ENCODE measurements around the gene DSTN.

The DSTN gene

DNA sequence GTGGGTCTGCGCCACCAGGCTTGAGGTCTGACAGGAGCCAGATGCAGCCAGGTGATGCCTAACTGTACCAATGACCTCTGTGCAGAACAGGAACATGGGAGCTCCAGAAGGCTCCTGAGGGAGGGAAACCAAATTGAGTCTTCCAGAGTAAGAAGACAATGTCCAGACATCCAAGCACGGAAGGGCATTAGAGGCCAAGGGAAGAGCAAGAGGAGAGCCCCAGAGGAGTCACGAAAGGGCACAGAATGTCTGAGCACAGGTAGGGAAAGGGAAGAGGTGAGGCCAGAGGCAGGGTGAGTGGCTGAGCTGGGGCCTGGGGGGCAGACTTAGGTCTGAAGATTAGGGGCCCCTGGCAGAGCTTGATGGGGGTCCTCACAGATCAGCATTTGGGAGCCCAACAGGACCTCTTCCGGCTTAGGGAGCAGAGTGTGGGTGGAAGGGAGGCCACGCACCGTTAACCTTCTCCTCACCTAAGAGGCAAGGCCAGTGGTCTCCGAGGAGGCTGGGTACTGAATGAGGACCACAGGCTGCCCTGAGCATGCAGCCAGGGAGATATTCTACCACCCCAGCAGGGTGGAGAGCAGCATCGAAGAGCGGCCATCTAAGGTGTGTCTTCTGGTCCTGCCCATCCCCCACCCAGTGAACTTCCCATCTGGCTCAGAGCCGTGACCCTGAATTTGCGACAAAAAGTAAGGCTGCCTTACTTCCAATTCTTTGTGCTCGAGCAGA, 70.4 kb downstream of the DSTN start:
- no peak for DNase-seq

DNA sequence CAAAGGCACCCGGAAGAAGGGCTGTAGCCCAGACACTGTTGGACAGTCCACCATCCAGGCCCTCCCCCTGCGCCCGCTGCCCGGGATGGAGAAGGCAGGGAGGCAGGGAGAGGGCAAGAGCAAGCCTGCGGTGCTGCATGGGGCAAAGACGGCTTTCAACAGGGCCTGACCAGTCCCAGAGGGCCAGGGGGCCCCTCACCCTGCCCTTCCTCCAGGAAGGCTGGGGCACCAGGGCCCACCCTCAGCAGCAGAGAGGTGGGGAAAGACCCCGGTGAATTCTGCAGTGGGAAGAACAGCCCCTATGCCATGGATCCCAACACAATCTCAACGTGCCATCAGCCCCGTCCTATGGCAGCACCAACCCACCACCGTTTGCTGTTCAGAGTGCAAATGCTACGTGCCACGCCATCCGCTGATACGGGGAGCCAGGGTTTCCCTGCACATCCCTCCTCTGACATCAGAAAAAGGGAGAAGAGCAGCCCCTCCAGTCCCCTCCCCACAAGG, 71.1 kb downstream of the DSTN start:
- no peak for DNase-seq

DNA sequence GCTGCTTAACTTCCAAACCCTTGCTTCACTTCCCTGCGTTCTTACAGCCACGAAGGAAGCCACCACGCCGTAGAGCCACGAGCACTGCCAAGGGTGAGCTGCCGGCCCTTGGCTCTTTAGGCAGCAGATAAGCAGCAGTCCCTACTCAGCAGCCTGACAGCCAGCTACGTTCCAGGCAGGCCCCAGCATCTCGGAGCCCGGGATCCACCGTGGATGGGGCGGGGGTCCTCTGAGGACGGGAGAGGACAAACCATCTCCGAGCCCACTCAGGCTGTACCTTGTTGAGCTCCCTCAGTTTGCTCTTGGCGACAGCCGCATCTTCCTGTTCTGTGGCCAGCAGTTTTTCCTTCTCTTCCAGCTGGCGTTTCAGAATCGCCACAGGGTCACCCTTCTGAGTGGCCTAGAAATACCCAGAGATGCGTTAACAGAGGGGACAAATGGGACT, 71.7 kb downstream of the DSTN start:
- no peak for DNase-seq

DNA sequence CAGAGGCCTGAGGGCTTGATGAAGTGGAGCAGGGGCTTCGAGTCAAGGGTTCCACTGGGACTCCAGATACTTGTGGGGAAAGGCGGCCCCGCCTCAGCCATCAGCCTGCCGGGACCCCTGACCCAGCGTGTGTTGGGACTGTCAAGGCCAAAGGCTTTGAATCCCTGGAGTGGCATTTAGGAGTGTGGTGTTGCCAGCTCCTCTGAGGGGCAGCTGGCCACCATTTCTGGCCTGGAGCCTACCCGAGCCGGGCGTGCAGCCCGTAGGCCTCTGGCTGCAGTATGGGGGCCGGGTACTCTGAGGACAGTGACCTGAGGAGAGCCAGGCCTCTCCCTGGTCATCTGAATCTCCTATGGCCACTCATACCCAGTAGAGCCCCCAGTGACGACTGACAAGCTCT, 72.1 kb downstream of the DSTN start:
- DNase-seq, result no peak

DNA sequence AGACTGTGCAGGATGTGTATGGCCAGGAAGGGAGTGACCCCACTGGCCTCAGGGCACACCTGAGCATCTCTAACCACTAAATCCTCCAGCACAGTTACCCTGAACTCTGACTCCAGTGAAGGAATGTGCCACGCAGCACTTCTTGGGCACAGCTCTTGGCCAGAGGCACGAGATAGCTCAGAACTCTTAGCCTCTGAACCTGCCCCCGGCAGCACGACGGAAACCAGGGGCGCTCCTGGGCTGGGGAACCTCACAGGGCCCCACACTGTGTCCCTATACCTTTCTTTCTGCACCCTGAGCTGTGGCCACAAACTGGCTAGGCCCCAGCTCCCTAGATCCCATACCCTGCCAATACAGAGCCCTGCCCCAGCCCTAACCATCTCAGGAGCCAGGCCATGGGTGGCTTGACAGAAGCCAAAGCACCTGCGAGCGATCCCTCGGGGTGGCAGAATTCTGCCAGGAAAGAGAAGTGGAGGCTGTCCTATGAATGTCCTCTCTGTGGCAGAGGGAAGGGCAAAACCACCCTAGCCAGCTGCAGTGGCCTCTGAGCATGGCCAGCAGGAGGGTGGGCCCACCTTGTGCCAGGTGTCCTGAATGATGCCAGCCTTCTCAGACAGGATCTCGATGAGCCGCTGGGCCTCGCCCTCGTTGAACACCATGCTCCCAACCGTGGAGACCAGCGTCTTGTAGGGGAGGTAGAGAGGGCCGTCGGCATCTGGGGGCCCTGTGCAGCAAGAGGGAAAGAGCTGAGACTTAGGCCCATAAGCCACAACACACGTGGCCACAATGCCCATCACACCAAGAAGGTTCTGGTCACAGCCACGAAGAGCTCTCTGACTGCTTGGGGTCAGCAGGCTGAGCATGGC, 72.8 kb downstream of the DSTN start:
- no peak for DNase-seq

DNA sequence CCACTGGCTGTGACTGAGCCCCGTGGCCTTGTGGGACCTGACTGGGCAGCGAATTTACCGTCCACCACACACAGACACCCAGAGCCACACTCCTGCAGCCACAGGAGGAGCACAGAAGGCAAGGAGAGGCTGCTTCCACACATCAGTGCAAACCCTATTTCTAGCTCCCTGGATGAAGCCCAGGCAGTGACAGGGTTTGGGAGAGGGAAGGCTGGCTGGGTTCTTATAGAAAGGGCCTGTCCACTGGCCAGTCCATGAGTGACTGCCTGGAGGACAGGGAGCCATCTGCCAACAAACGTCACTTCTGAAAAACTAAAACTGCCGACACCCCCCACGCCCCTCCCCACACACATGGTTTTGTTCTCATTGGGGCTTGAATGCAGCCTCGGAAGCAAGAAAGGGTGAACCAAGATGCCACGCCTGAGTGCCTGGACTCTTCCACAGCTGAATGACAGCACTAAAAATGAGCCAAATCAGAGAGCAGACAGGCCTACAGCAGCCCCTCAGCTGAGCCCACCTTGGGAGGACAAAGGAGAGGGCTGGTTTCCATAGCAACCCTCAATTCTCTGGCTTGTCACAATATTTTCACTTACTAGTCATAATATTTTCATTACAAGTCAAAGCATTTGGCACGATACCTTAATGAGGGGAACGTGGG, 73.8 kb downstream of the DSTN start:
- DNase-seq, result no peak

DNA sequence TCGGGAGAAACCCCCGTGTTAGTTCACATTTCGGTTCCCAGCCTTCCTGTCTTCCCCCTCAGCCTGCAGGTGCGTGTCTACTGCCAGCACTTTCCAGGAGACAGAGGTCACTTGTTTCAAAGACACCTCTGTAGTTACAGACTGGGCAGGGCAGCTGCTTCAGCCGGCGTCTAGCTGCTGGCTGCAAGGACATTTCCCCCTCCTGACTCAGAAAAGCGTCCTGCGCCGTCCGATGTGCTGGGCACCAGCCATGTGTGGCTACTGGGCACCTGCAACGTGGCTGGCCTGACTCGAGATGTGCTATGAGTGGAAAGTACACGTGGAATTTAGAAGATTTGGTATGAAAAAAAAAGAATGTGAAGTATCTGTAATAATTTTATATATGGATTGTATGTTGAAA, 74.6 kb downstream of the DSTN start:
- no peak for DNase-seq

DNA sequence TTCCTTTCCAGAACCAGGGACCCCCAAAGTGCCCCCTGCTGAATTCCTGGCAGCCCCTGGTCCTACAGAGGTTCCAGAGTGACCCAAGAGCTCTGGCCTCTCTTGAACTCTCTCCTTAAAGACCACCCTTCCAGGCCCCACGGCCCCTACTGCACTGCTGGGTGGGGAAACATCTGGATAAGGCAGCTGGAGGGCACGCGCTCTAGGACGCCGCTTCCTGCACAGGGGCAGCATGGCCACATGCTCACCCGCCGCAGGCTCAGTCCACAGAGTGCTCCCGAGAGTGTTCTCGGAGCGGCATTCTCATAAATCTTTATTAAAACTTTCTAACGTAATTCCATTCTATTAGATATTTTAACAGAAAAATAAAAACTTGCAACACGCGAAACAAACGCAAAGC, 75.1 kb downstream of the DSTN start:
- DNase-seq, result no peak

DNA sequence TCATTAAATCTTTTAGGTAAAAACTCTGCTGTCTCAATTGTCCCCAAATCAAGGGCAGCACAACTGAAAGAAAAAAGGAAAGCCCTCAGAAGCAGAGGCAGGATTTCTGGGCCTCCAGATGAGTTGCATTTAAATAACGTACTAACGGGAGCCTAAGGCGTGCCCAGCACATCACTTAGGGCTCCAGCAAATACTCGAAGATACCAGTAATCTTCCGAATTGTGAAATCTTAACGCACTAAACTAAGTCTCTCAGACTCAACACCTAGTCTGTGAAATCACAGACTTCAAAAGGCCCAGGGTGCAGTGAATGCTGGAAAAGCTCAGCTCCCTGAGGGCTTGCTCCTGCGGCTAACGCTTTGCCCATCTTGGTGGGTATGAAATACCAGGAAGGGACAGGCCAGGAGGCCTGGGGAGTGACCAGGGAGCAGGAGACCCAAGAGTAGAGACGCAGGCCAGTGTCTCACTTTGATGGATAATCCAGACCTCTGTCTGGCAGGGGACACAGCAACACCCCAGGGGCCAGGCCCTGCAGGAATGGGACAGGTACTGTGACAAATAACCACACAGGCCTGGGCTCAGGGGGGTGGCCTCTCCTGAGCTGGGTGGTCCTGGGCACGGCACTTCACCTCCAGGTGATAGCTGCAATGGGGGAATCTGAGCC, 75.8 kb downstream of the DSTN start:
- no peak for DNase-seq

DNA sequence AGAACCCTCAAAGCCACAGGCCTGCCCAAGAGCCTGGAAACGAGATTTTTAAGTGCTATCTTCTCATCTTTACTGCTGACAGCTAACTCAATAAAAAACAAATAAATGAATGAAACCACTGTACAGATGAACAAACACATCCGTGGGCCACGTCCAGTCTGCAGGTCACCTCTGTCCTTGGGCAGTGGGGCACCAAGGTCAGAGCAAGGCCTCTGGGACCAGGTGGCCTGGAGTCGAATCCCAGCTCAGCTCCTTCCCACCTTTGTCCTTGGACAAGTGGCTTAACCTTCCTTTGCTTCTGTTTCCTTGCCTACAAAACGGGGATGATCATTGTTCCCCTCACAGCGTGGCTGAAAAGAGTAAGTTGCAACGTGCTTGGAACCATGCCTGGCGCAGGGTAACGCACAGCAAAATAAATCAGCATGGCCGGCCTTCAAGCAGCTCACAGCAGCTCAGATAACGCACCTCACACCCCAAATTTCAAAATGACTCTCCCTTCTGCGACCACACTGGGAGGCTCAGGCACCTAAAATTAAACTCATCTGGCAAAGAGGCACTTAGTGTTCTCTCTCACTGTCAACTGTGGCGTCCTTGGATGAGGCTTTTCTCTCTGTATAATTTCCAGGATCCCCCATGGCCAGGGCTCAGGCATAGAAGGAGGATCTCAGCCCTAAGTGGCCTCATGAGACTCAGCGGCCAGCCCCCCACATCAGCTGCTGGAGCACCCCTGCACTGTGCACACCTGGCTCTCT, 76.5 kb downstream of the DSTN start:
- no peak for DNase-seq

DNA sequence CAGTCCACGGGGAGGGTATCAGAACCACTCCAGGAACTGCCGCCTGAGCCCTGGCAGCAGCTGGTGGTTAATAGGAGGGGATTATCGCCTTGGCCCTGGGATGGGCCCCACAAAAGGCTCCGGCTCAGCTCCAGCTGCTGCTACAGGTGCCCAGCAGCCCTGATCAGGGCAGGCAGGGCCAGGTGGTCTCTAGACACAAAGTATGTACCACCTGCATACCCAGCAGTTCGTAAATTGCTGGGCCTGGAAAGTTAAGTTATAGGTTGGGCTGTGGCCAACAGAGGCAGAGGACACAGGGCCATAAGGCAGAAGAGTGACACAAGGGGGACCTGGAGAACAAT, 77.1 kb downstream of the DSTN start:
- no peak for DNase-seq

DNA sequence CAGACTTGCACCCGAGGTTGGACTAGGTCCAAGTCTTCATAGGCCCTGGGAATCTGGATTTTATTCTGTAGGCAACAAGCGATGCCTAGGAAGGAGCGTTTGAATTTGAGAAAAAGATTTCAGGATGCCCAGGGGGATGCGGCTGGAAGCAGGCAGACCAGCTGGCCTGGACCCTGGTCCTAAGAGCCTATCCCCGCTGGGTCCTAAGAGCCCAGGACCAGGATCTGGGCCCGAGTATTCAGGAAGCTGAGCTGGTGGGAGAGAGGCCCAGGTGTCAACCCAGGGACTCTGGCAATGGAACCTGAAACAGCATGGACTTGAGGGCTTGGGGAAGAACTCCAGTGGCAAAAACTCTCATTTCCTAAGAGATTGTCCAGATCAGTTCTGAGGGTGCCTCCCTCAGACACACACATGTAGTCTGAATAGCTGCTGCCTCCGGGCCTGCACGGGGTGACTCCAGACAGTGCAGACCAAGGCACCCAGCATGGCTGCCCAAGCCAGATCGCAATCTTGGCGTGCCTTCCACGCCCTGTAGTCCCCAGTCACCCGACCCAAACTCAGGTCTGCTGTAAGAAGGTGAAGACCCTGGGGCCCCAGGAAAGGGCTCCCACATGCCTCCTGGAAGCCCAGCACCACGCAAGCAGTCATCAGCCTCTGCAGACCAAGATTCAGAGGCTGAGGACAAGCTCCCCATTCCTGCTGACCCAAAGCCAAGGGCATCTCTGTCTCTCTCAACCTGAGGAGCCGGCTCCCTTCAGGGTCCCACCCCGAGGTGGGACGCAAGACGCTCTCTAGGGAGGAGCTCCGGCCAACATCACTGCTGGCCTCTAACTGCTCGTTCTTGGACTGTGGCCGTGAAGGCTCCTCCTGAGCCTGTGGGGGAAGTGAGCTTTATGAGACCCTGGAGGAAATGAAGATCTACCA, 77.8 kb downstream of the DSTN start:
- DNase-seq, result no peak

DNA sequence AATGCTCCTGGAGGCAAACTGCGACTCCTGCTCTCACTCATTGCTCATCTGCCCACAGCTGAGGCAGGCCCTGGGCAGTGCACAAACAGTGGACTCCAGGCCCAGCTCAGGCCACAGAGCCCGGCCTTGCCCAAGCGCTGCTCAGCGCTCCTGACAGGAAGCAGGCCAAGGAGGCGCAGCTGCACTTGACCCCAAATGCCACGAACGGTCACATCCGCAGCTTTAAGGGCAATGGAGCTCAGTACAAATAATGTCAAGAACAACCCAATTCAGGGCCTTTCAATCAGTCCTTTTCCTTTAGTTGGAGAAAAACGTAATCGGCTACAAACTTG, 78.4 kb downstream of the DSTN start:
- DNase-seq, result no peak

DNA sequence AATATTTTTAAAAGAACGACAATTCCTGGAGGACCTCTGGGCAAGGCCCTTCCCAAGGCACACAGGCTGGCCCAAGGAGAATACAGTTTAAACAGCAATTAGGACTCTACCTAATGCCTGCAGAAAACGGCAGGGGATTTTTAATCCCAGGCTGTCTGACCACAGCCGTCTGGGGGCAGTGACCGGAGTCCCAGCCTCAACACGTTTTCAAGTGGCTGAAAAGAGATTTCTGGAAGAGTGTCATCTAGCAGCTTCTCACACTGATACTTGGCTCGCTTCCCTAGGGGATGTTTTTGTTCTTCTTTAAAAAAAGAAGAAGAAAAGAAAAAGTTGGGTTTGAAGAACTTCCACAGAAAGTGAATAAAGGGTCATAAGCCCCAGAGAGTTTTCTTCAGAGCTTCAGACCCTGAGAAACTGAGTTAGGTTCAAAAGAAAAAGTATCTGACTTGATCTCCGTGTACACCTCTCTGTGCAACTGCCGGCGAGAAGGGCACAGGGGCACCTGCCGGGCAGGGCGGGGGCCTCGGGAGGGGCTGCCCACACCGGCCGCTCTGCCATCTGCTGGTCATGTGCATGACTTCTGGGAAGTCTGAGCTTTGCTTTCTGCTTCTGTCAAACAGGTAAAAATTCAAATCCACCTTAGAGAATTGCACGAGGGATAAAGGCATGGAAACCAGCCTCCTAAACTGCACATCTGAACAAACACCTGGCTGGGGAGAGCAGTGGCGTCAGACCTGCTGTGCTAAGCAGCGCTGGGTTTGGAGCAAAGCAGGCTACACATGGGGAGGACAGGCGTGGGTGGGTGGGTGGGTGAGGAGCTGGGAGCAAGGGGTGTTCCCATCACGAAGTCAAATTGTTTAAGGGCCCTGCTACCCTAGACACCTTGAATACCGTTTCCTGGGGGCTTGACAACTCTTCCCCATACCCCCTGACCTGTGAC, 79.2 kb downstream of the DSTN start:
- no peak for DNase-seq

DNA sequence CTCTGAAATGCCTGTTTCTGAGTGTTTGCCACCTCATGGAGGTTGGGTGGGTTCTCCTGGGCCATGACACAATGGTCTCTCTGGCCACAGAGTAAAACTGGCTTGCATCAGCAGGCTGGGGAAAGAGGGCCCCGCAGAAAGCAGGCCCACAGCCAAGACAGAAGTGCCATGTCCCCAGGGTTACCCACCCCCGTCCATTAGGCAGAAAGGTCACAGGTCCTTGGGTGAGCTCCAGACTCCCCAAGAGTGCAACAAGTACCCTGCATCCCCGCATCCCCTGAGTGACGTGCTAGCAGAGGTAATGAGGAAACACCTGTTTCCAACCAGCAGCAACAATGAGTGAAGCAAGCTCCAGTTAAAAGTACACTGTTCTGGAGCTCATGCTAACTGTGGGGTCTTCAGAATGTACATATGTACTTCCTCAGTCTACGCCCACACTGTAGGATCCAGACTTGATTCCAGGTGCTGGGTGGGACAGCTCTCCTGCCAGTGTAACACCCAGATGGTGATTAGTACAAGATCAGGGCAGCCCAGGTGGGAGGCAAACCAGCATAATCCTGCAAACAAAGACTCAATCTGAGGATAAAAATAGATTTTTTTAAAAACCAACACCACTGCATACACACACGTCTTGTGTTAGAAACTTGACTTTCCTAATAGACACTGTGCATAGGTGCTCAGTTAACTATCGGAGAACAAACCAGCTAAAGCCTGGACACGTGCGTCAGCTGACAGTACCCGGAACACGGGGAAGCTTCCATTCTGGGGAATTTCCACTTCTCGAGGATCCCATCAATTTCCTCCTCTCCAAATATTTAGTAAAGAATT, 80.6 kb downstream of the DSTN start:
- DNase-seq, result no peak

DNA sequence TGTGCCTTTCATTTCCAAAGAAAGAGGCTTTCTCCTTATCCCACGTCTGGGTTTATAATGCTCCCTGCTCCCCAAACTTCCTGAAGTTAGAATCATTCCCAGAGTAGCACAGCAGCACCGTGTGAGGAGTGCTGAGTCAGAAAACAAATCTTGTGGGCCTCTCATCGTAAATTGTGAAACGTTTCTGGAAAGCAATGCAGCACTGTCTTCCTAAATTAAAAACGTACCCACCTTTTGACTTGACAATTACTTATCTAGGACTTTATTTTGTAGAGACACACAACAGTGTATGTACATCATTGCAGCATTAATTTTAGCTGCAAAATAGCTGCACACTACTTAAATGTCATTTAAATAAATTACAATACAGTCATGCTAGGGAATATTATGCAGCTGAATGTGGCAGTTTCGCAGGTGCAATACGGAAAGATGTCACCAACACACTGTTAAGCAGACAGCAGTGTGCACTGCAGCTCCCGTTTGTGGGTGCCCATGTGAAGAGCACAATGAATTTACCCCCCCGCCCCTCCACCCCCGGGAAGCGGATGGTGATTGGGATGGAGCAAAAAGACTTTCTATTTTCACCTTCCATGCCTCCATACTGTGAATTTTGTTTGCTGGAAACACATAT, 81.4 kb downstream of the DSTN start:
- DNase-seq, result no peak

DNA sequence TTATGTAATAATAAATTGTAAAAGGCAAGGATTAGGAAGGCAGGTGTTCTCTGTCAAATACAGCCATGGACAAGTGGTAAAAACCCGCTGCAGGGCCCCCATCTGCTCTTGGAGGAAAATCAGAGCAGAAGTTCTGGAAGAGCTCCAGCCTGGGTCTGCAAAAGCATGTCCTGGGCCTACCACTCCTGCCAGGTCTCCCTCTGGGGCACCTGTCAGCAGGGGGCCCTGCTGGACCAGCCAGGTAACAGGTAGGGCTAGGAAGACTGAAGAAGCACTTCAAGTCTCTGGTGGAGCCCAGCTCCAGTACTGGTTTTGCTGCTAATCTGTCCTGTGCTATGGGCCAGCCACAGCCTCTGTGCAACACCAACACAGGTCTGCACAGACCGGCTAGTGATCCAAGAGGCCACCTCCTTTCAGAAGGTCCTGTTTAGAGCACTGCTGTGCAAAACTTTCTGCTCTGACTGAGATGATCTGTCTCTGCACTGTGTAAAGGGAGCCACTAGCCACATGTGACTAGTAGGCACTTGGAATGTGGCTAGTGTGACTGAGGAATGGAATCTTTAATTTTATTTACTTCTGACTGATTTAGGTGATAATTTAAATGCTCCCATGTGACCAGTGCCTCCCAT, 82.0 kb downstream of the DSTN start:
- peak in 1 of 2 experiments; percentile 12 for DNase-seq

DNA sequence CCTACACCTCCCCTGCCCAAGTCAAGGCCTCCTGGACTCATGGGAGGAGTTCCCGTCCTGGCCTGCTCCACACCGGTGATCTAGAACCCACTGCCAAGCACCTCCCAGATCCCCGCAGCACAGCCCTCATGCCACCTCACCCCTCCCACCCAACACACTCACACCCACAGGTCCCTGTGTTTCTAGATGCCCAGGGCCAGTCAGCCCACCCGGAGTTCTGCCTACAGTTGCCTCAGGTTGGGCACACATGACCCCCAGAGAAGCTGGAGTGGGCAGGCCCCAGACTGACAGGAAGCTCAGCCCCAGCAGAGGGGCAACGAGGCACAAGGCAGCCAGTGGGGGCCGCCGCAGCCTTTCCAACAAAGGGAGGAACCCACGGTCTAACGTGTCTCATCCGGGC, 82.5 kb downstream of the DSTN start:
- no peak for DNase-seq
